Measurements from ENCODE around the gene DACT1. TPM values are rescaled to one million over a fixed set of nuclear protein-coding genes. Genes with fewer than 3 reads are reported as not detected.

The DACT1 gene
- total RNA-seq, 6 experiments from 2014 or later: 3.9 to 4.9 (median 4.5) TPM

GRCh38 chr14:58687232-58687795, 49.6 kb downstream of the DACT1 start:
- Mint-ChIP-seq H3K4me1 (ENCODE audit: low read depth) (no peaks in the 10 kb centered on the region), H3K9me3 (peaks cover 14% of the 10 kb centered on the region), H3K36me3 (ENCODE audit: low read depth) (peaks cover 11% of the 10 kb centered on the region; the same call in 1 of the 2 replicates), H3K4me3 (no peak overlapping the region), H3K27me3 (ENCODE audit: insufficient read depth) (peaks cover 6% of the 10 kb centered on the region), H3K27ac (no peak overlapping the region)
- no peak for TF ChIP-seq CTCF (IDR thresholded peaks at IDR 0.05)
- DNase-seq: no peak

- Mint-ChIP-seq H3K4me3 (no peak overlapping the region), H3K27me3 (ENCODE audit: insufficient read depth) (peaks cover 9% of the 10 kb centered on the region), H3K4me1 (ENCODE audit: low read depth) (no peaks in the 10 kb centered on the region), H3K27ac (no peak overlapping the region), H3K9me3 (peaks cover 14% of the 10 kb centered on the region), H3K36me3 (ENCODE audit: low read depth) (peaks cover 11% of the 10 kb centered on the region; the same call in 1 of the 2 replicates)
- no peak for TF ChIP-seq CTCF (IDR thresholded peaks at IDR 0.05)
- no peak for DNase-seq
Measured at GRCh38 chr14:58690801-58691516, 53.2 kb downstream of the DACT1 start.

GRCh38 chr14:58693048-58693447, 55.3 kb downstream of the DACT1 start:
- H3K9me3 Mint-ChIP-seq: peaks cover 8% of the 10 kb centered on the region
- 0 out of 2 replicates have a peak, but pooled peaks cover 6% of the 10 kb centered on the region for H3K36me3 Mint-ChIP-seq (ENCODE audit: low read depth)
- H3K27me3 Mint-ChIP-seq (ENCODE audit: insufficient read depth): peaks cover 11% of the 10 kb centered on the region
- no peak for DNase-seq
- H3K4me3 Mint-ChIP-seq: no peak overlapping the region
- TF ChIP-seq CTCF (IDR thresholded peaks at IDR 0.05): no peak
- H3K27ac Mint-ChIP-seq: no peak overlapping the region
- no peaks in the 10 kb centered on the region for H3K4me1 Mint-ChIP-seq (ENCODE audit: low read depth)

GRCh38 chr14:58695514-58695913, 57.8 kb downstream of the DACT1 start:
- no peak overlapping the region for H3K4me3 Mint-ChIP-seq
- H3K27me3 Mint-ChIP-seq (ENCODE audit: insufficient read depth): peaks cover 11% of the 10 kb centered on the region
- H3K27ac Mint-ChIP-seq: no peak overlapping the region
- no peaks in the 10 kb centered on the region; the same call in 1 of the 2 replicates for H3K4me1 Mint-ChIP-seq (ENCODE audit: low read depth)
- no peaks in the 10 kb centered on the region for H3K9me3 Mint-ChIP-seq
- DNase-seq: no peak
- TF ChIP-seq CTCF (IDR thresholded peaks at IDR 0.05): no peak
- no peaks in the 10 kb centered on the region for H3K36me3 Mint-ChIP-seq (ENCODE audit: low read depth)

GRCh38 chr14:58697266-58697929, 59.6 kb downstream of the DACT1 start:
- no peaks in the 10 kb centered on the region; the same call in 1 of the 2 replicates for H3K4me1 Mint-ChIP-seq (ENCODE audit: low read depth)

More at GRCh38 chr14:58697266-58697929, 59.6 kb downstream of the DACT1 start:
- no peak for TF ChIP-seq CTCF (IDR thresholded peaks at IDR 0.05)
- H3K36me3 Mint-ChIP-seq (ENCODE audit: low read depth): no peaks in the 10 kb centered on the region
- peaks cover 8% of the 10 kb centered on the region for H3K27me3 Mint-ChIP-seq (ENCODE audit: insufficient read depth)
- H3K27ac Mint-ChIP-seq: no peak overlapping the region
- no peak overlapping the region for H3K4me3 Mint-ChIP-seq
- no peak for DNase-seq
- H3K9me3 Mint-ChIP-seq: no peaks in the 10 kb centered on the region

Other genes with a start within 250 kb of the DACT1 start
- not detected for gene TOMM20L, start 242.0 kb upstream of the DACT1 start, total RNA-seq (2021; fragmentation: NEBNext Ultra II Directional; extraction: Animal tissue kit (Norgen Biotek cat#: 25700))
- gene TIMM9, start 210.4 kb upstream of the DACT1 start, total RNA-seq (2021; fragmentation: NEBNext Ultra II Directional; extraction: Animal tissue kit (Norgen Biotek cat#: 25700)): 10 to 100 TPM; 34.2 to 41.8 (median 39.2) TPM
- 10 to 100 TPM; 16.6 to 29.1 (median 26.0) TPM for gene KIAA0586, start 210.2 kb upstream of the DACT1 start, total RNA-seq (2021; fragmentation: NEBNext Ultra II Directional; extraction: Animal tissue kit (Norgen Biotek cat#: 25700))

Data from HFFc6 (cell line).